Neural cell (in vitro differentiated cells): ENCODE results near the gene ZNF425.

Experiments
- CTCF ChIP-seq: fragments of 450-650 bp; IDR thresholded peaks from 2 replicates; pipeline ENCODE4 v1.5.1; 2014; ENCODE audit warnings: antibody characterized with exemption, mild to moderate bottlenecking, moderate library complexity; ENCODE audit not compliant: poor library complexity, severe bottlenecking
- EP300 ChIP-seq: fragments of 450-650 bp; conservative IDR thresholded peaks from 2 replicates; pipeline ENCODE4 v1.6.1; 2014; ENCODE audit warnings: antibody characterized with exemption, mild to moderate bottlenecking, moderate library complexity; ENCODE audit not compliant: poor library complexity, severe bottlenecking
- POLR2AphosphoS5 ChIP-seq: IDR thresholded peaks from 2 replicates; pipeline ENCODE4 v1.6.1; 2012

- TF ChIP-seq EP300 (no peak), POLR2AphosphoS5 (no peak), CTCF (no peak)
Observed at GRCh38 chr7:149141893-149142292, 15.8 kb upstream of the ZNF425 start.
